NCI-H82 treated with DMSO at 0.1 percent for 48 hours (cell line): Measurements from ENCODE around the gene CAPN1.

Experiments
- DNase-seq: peaks from one replicate; lab custom pipeline; 2025; ENCODE audit not compliant: unreplicated experiment; lab: John Stamatoyannopoulos, UW

Gene CAPN1

DNA sequence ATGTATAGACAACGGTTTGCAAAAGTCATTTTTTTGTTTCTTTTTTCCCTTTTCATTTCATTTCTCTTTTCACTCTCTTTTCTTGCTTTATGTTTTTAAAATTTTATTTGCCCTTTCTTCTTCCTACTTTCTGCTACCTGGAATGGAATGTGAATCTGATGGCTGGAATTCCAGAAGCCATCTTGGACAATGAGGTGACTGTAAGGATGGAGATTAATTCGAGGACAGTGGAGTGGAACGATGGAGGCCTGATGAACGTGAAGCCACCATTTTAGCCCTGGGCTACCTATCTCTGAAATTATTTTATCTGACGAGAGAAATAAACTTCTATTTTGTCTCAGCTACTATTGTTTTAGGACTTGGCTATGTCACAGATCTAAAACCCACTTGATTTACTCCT, 77.3 kb downstream of the CAPN1 start:
- no peak for DNase-seq

GRCh38 chr11:65260302-65260701, 78.6 kb downstream of the CAPN1 start:
- no peak for DNase-seq

- DNase-seq = no peak
Observed at GRCh38 chr11:65260756-65261590, 79.2 kb downstream of the CAPN1 start.
